GM21381 (cell line): ENCODE data around the gene CPNE8.

Experiments used
- ATAC-seq: cut with Tn5 transposase; IDR thresholded peaks from one replicate; pipeline ENCODE4 v1.9.1; 2021; ENCODE audit warnings: mild to moderate bottlenecking, moderate library complexity; ENCODE audit not compliant: unreplicated experiment

Gene CPNE8

DNA sequence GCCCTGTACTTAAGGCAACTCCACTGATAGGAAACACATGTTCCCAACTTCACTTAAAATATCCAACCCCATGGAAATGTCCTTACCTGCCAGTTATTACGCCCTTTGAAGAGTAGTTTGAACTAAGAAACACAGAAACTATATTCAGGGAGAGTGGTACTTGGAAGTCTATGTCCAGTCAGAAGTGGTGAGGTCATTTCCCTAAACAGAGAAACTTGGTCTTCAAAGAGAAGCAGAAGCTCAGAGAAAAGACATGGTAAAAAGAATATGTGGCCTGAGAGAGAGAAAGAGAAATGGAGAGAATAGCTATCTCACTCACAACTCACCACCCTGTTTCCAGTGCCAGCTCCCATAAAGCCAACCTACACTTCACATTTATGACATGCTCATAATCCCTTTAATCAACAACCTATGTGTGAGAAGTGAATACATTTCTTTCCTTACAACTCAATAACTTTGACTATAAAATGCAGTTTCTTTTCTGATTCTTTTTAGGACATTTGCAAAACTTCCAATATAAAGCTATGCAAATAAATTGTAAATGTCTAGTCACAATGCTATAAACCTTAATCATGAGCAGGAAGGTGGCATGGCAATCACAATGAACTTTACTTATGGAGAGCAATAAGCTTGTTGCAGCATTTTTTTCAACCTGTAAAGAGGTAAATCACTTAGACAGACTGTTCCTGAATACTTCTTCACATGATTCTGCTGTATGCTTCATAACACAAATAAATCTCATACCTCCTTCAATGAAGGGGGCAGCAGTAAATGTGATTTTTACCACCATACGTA lies 67.1 kb downstream of the CPNE8 start:
- ATAC-seq, result no peak

- ATAC-seq, result no peak
Measured at GRCh38 chr12:38831715-38832114, 73.7 kb downstream of the CPNE8 start.

DNA sequence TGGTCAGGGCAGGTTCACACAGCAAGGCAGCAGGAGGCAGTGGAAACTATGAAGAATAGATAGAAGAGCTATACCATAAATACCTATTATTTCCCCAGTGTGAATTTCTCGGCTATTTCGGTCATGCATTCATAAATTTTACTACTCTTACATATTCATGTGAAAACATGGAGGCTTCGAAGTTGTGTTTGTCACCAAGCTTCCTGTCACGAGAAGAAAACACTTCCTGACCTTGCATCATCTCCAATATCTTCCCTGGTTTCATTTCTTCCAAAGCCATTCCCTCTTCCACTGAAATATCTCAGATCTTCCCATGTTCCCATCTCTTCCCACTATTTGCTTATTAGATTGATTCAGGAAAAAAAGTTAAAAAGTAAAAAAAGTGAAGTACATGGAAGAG lies 80.4 kb downstream of the CPNE8 start:
- ATAC-seq, result no peak

GRCh38 chr12:38823738-38824137 lies 81.7 kb downstream of the CPNE8 start:
- no peak for ATAC-seq

DNA sequence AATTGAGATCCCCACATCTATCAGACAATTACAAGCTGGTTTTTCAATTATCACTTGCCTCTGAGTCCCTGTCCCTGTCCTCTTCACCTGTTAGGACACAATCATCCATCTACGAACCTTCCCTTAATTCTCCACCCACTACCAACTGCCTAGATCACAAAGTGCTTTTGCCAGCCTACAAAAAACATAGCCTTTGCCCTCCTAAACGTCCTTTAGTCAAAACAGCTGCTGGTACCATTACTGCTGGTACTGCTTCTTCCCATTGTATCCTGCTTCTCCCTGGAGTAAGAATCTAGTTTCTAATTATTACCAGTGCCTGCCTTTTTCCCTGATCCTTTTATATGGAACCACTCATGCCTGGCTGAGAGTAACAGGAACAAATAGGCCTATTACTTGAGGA lies 82.1 kb downstream of the CPNE8 start:
- ATAC-seq, result no peak

GRCh38 chr12:38817942-38818341 lies 87.4 kb downstream of the CPNE8 start:
- no peak for ATAC-seq

- no peak for ATAC-seq
Measured at GRCh38 chr12:38813923-38814322, 91.5 kb downstream of the CPNE8 start.

- ATAC-seq, result no peak
Measured at GRCh38 chr12:38811814-38812356, 93.5 kb downstream of the CPNE8 start.

DNA sequence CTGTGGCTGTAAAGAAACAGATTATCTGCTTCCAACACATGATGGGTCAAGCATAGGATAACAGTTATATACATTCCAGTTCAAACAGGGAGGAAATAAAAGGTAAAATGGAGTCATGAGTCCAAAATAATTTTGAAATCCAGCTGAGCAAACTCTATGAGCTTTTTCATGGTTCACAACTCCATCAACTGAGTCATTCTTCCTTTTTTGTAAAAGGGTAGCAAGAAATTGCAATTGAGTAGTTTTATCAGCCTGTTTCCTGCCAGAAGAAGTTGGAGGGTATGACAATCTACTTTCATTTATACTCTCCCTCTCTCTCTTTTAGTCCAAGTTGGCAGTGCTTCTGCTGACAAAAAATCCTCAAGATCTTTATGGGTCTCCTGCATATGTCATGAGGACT lies 95.6 kb downstream of the CPNE8 start:
- no peak for ATAC-seq

DNA sequence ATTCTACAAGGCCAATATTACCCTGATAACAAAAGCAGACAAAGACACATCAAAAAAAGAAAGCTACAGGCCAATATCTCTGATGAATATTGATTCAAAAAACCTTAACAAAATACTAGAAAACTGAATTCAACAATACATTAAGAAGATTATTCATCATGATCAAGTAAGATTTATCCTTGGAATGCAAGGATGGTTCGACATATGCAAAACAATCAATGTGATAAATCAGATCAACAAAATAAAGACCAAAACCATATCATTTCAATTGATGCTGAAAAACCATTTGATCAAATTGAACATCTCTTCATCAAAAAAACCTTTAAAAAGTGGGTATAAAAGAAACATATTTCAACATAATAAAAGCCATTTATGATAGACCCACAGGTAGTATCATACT lies 117.3 kb downstream of the CPNE8 start:
- no peak for ATAC-seq

DNA sequence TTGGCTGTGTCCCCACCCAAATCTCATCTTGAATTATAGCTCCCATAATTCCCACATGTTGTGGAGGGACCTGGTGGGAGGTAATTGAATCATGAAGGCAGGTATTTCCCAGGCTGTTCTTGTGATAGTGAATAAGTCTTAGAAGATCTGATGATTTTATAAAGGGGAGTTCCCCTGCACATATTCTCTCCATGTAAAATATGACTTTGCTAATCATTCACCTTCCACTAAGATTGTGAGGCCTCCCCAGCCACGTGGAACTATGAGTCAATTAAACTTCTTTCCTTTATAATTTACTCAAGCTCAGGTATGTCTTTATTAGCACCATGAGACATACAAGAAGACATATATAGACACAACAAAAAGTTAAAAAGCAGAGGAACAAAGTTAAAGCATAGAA lies 120.0 kb downstream of the CPNE8 start:
- no peak for ATAC-seq

DNA sequence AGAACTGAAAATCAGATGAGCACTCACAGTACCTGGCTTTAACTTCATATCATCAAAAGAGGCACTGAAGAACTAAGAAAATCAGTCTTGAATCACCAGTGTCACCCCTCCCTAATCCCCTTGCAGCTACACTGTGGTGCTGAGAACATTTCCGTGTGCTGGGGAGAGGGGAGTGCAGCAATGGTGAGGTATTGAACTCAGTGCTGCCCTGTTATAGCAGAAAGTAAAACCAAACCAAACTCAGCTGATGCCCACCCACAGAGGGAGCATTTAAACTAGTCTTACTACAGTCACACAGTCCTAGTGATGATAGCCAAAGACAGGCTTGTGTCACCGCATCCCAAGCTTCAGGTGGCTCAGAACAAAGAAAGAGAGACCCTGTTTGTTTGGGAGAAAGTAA lies 122.1 kb downstream of the CPNE8 start:
- no peak for ATAC-seq

DNA sequence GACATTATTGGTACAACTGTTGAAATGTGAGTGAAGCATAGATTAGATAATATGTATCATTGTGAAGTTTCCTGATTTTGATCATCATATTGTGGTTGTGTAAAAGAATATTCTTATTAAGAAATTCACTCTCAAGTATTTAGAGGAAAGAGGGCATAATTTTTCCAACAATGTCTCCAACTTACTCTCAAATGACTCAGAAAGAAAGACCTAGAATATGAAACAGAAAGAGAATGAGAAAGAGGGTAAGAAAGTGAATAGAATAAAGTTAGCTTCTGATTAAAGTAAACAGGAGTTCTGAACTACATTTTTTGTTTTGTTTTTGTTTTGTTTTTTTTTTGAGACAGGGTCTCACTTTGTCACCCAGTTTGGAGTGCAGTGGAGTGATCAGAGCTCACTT lies 123.0 kb downstream of the CPNE8 start:
- ATAC-seq, result no peak

- ATAC-seq, result no peak
Measured at GRCh38 chr12:38776647-38777046, 128.7 kb downstream of the CPNE8 start.

- peak; percentile 96 for ATAC-seq
Measured at GRCh38 chr12:38775457-38775856, 129.9 kb downstream of the CPNE8 start.

GRCh38 chr12:38772437-38772836 lies 133.0 kb downstream of the CPNE8 start:
- ATAC-seq, result no peak

GRCh38 chr12:38771871-38772270 lies 133.5 kb downstream of the CPNE8 start:
- peak; percentile 63 for ATAC-seq

- no peak for ATAC-seq
Measured at GRCh38 chr12:38761636-38762342, 143.6 kb downstream of the CPNE8 start.

DNA sequence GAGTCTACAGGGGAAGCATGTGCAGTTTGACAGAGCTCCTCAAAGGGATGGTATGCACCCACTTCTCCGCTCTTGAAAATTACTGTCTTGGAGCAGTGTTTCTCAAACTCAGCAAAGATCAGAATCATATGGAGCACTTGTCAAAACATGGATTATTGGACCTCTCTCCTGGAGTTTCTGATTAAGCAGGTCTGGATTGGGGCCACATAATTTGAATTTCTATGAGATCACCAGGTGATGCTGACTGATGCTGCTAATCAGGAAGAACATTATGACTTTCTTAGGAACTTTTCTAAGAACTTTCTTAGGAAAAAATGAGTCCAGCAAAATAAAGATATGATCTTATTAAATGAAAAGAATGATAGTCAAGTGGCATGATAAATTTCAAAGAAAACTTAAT lies 144.3 kb downstream of the CPNE8 start:
- no peak for ATAC-seq

GRCh38 chr12:38759621-38760020 lies 145.8 kb downstream of the CPNE8 start:
- ATAC-seq, result no peak

- no peak for ATAC-seq
Measured at GRCh38 chr12:38746744-38747143, 158.6 kb downstream of the CPNE8 start.

GRCh38 chr12:38745601-38746000 lies 159.8 kb downstream of the CPNE8 start:
- no peak for ATAC-seq
